Tibial artery (tissue), 4 donors: Measurements from ENCODE around the gene FAAP100.

Experiments
- DNase-seq, 2 donors: peaks; one replicate each; pipeline ENCODE4 v3.0.0-alpha.2; 2019
- H3K27ac ChIP-seq, 2 donors: fragments of 200-600 bp; sonication (generic) in 1 of 2; 1 replicate in 1 of 2; 2 replicates in 1 of 2; pipeline ENCODE4 v1.5.1; 2018 to 2019; ENCODE audit warnings: mild to moderate bottlenecking in 1 of 2
- H3K27me3 ChIP-seq, 2 donors: fragments of 200-600 bp; sonication (generic) in 1 of 2; one replicate each; pipeline versions ENCODE4 v1.5.1 to v1.6.0; 2016 to 2019
- H3K36me3 ChIP-seq, 3 donors: fragments of 200-600 bp; sonication (generic) in 2 of 3; one replicate each; pipeline ENCODE4 v1.5.1; 2016 to 2019; ENCODE audit warnings: mild to moderate bottlenecking in 2 of 3
- H3K4me1 ChIP-seq, 4 donors: fragments of 200-600 bp; sonication (generic) in 2 of 4; 1 replicate in 3 of 4; 2 replicates in 1 of 4; pipeline ENCODE4 v1.5.1; 2016 to 2019
- H3K4me3 ChIP-seq, 2 donors: fragments of 200-600 bp; sonication (generic) in 1 of 2; 1 replicate in 1 of 2; 2 replicates in 1 of 2; pipeline ENCODE4 v1.5.1; 2018 to 2019; ENCODE audit warnings: mild to moderate bottlenecking in 2 of 2
- H3K9me3 ChIP-seq, 3 donors: fragments of 200-600 bp; sonication (generic) in 1 of 3; one replicate each; pipeline ENCODE4 v1.5.1; 2016 to 2019
- CTCF ChIP-seq, 2 experiments: fragments of 200-600 bp in 1 of 2; fragments of 450-650 bp in 1 of 2; IDR thresholded peaks; one replicate each; pipeline ENCODE4 v1.5.1; 2017 to 2019; ENCODE audit warnings: antibody characterized with exemption in 2 of 2, mild to moderate bottlenecking in 1 of 2, moderate library complexity in 1 of 2
- intact Hi-C: fragments of 100-400 bp; cut with DNase I; formaldehyde crosslinking; loops from one replicate; pipeline ENCODE4 v1.15.0; 2023; ENCODE audit warnings: low total_unique reads

The FAAP100 gene

GRCh38 chr17:81568416-81568815, 16.3 kb upstream of the FAAP100 start:
- peak overlapping the region; percentile 70 to 79 for H3K27ac ChIP-seq
- H3K4me1 ChIP-seq, result peaks cover 0 to 58% (median 46%) of the 10 kb centered on the region in 4 donors
- no peak overlapping the region for H3K4me3 ChIP-seq
- no peaks in the 10 kb centered on the region for H3K9me3 ChIP-seq
- intact Hi-C loops, result no loop called here
- no peak for TF ChIP-seq CTCF (IDR thresholded peaks at IDR 0.05)
- H3K27me3 ChIP-seq, result no peaks in the 10 kb centered on the region
- H3K36me3 ChIP-seq, result peaks cover 52 to 81% (median 59%) of the 10 kb centered on the region in 3 donors
- DNase-seq, result no peak

GRCh38 chr17:81567191-81567590, 15.0 kb upstream of the FAAP100 start:
- DNase-seq, result no peak
- Histone ChIP-seq H3K27me3 (no peaks in the 10 kb centered on the region), H3K36me3 (peaks cover 54 to 82% (median 65%) of the 10 kb centered on the region in 3 donors), H3K4me1 (peaks cover 0 to 71% (median 49%) of the 10 kb centered on the region in 4 donors), H3K27ac (peak overlapping the region; percentile 70 to 79), H3K4me3 (peak overlapping the region; percentile 32 to 43), H3K9me3 (no peaks in the 10 kb centered on the region)
- no peak for TF ChIP-seq CTCF (IDR thresholded peaks at IDR 0.05)
- intact Hi-C loops, result no loop called here

GRCh38 chr17:81566461-81567126, 14.4 kb upstream of the FAAP100 start:
- peak; percentile 81 to 86 for DNase-seq
- peaks cover 0 to 71% (median 49%) of the 10 kb centered on the region in 4 donors for H3K4me1 ChIP-seq
- H3K27ac ChIP-seq, result peak overlapping the region; percentile 70 to 79
- H3K4me3 ChIP-seq, result peak overlapping the region; percentile 32 to 43
- intact Hi-C loops, result no loop called here
- peaks cover 54 to 81% (median 64%) of the 10 kb centered on the region in 3 donors for H3K36me3 ChIP-seq
- no peaks in the 10 kb centered on the region for H3K9me3 ChIP-seq
- no peaks in the 10 kb centered on the region for H3K27me3 ChIP-seq
- TF ChIP-seq CTCF (IDR thresholded peaks at IDR 0.05), result no peak

GRCh38 chr17:81565231-81565630, 13.1 kb upstream of the FAAP100 start:
- H3K36me3 ChIP-seq, result peaks cover 52 to 78% (median 57%) of the 10 kb centered on the region in 3 donors
- intact Hi-C loops, result no loop called here
- TF ChIP-seq CTCF (IDR thresholded peaks at IDR 0.05), result no peak
- no peak for DNase-seq
- H3K27me3 ChIP-seq, result no peaks in the 10 kb centered on the region
- peaks cover 0 to 76% (median 49%) of the 10 kb centered on the region in 4 donors for H3K4me1 ChIP-seq
- H3K4me3 ChIP-seq, result peak overlapping the region in 1 of 2 donors; percentile 21
- peak overlapping the region; percentile 70 to 79 for H3K27ac ChIP-seq
- no peaks in the 10 kb centered on the region for H3K9me3 ChIP-seq

GRCh38 chr17:81564778-81565177, 12.6 kb upstream of the FAAP100 start:
- H3K27me3 ChIP-seq, result no peaks in the 10 kb centered on the region
- peak overlapping the region; percentile 70 to 79 for H3K27ac ChIP-seq
- H3K36me3 ChIP-seq, result peaks cover 48 to 78% (median 57%) of the 10 kb centered on the region in 3 donors
- peak overlapping the region; percentile 8 to 21 for H3K4me3 ChIP-seq
- intact Hi-C loops, result no loop called here
- no peaks in the 10 kb centered on the region for H3K9me3 ChIP-seq
- TF ChIP-seq CTCF (IDR thresholded peaks at IDR 0.05), result no peak
- H3K4me1 ChIP-seq, result peaks cover 0 to 76% (median 49%) of the 10 kb centered on the region in 4 donors
- DNase-seq, result no peak
